Measurements from ENCODE around the gene GFRA3.
"Not testable (repeated sequence)": the region's sequence is repeated elsewhere in the genome, so short reads cannot be mapped to it uniquely, and the experiment has no call there.

The GFRA3 gene, protein sequence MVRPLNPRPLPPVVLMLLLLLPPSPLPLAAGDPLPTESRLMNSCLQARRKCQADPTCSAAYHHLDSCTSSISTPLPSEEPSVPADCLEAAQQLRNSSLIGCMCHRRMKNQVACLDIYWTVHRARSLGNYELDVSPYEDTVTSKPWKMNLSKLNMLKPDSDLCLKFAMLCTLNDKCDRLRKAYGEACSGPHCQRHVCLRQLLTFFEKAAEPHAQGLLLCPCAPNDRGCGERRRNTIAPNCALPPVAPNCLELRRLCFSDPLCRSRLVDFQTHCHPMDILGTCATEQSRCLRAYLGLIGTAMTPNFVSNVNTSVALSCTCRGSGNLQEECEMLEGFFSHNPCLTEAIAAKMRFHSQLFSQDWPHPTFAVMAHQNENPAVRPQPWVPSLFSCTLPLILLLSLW

DNA sequence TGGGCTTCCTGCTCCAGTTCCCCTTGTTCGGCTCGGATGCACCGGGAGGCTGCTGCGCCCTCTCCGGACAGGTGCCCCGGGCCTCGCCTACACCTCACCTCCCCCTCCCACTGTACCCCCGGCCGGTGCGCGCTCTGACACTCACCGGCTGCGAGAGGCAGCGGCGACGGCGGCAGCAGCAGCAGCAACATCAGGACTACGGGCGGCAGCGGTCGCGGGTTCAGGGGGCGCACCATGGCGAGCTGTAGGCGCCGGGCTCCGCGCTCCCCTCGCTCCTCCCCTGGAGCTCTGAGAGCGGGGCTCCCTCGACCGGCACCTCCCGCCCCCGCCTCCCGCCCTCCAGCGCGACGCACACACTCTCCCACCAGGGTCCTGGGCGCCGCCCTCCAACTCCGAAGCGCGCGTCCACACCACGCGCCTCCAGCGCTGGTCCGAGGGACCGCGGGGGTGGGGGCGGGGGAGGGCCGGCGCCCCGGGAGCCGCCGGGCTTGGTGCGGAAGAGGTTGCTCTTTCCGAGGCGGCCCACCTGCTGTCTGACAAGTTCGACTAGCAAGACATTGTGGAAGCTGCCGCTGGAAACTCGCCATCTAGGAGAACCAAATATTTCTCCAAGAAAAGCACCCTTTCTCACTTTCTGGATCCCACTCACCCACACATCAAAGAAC lies at the start of gene GFRA3:
Gene GFRA3 (minus strand): TSS at position 433 of the 665 bp plus-strand sequence. CDS start 197 bp downstream, at position 236.
- Histone ChIP-seq H3K36me3 (ENCODE audit: insufficient read depth, low read length) (no peaks in the 10 kb centered on the region), H3K4me1 (ENCODE audit: insufficient read depth, low read length) (peaks cover 4% of the 10 kb centered on the region), H3K9me3 (ENCODE audit: control insufficient read depth, insufficient read depth, low read length) (no peaks in the 10 kb centered on the region), H3K9ac (ENCODE audit: low read depth, low read length) (peak within 1 kb of the TSS; percentile 63; the same call in 1 of the 2 replicates)

GRCh38 chr5:138318211-138318610 lies 43.8 kb upstream of the GFRA3 start:
- not testable (repeated sequence) for H3K4me1 ChIP-seq (ENCODE audit: insufficient read depth, low read length); H3K36me3 ChIP-seq (ENCODE audit: insufficient read depth, low read length); H3K9me3 ChIP-seq (ENCODE audit: control insufficient read depth, insufficient read depth, low read length); H3K9ac ChIP-seq (ENCODE audit: low read depth, low read length)

DNA sequence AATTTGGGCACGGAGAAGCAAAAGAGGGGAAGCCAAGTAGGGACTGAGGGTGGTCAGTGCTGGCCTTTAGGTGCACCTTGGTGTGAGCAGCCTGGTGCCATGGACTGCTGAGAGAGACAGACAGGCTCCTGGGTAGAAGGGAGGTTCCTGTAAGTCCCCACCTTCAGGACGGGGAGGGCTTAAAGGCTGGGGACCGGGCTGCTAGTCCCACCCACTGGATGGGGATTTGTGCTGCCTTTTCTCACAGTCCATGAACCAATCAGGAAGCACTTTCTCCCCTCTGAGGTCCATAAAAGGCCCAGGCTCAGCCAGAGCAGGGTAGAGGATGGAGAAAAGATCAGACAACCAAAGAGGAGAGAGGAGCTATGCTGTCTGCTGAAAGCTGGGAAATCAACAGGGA lies 41.9 kb upstream of the GFRA3 start:
- Histone ChIP-seq H3K36me3 (ENCODE audit: insufficient read depth, low read length) (no peaks in the 10 kb centered on the region; the same call in 1 of the 2 replicates), H3K9me3 (ENCODE audit: control insufficient read depth, insufficient read depth, low read length) (no peaks in the 10 kb centered on the region), H3K4me1 (ENCODE audit: insufficient read depth, low read length) (no peaks in the 10 kb centered on the region), H3K9ac (ENCODE audit: low read depth, low read length) (no peak overlapping the region)

- H3K9ac ChIP-seq (ENCODE audit: low read depth, low read length): no peak overlapping the region
- H3K36me3 ChIP-seq (ENCODE audit: insufficient read depth, low read length): no peaks in the 10 kb centered on the region; the same call in 1 of the 2 replicates
- H3K9me3 ChIP-seq (ENCODE audit: control insufficient read depth, insufficient read depth, low read length): no peaks in the 10 kb centered on the region
- H3K4me1 ChIP-seq (ENCODE audit: insufficient read depth, low read length): no peaks in the 10 kb centered on the region
Observed at GRCh38 chr5:138315751-138316278, 41.4 kb upstream of the GFRA3 start.

DNA sequence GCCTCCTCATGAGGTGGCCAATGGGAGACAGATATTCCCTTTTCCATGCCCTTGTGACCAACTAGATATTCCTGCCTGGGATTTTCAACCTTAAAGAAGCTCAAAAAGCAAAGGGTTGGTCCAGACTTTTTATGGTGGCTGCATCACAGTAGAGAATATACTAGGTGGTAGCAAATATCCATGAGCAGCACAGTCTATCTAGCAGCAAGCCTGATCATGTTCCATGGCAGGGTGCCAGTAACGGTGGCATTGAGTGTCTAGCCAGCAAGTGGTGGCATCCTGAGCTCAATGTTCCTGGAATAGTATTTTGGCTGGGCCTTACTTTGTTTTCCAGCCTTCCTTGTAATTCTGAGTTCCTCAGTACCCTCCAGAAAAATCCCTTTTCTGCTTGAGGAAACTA lies 31.4 kb upstream of the GFRA3 start:
- no peaks in the 10 kb centered on the region for H3K4me1 ChIP-seq (ENCODE audit: insufficient read depth, low read length)
- H3K36me3 ChIP-seq (ENCODE audit: insufficient read depth, low read length): peaks cover 3% of the 10 kb centered on the region; the same call in 1 of the 2 replicates
- no peaks in the 10 kb centered on the region for H3K9me3 ChIP-seq (ENCODE audit: control insufficient read depth, insufficient read depth, low read length)
- no peak overlapping the region for H3K9ac ChIP-seq (ENCODE audit: low read depth, low read length)

DNA sequence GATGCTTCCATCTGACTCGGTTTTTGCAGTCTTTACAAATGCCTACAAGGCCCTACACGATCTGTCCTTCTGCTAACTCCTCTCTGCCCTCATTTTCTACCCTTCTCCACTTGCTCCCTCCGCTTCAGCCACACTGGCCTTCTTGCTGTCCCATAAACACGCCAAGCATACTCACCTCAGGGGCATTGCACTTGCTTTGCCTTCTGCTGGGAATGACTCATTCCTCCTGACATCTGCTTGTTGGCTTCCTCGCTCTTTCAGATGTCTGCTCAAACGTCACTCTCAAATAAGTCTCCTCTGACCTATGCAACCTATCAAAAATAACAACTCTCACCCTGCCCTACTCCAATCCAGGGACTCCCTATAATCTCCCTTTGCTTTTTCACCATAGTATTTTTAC lies 29.0 kb upstream of the GFRA3 start:
- 0 out of 2 replicates have a peak, but pooled peaks cover 3% of the 10 kb centered on the region for H3K36me3 ChIP-seq (ENCODE audit: insufficient read depth, low read length)
- no peaks in the 10 kb centered on the region for H3K4me1 ChIP-seq (ENCODE audit: insufficient read depth, low read length)
- H3K9ac ChIP-seq (ENCODE audit: low read depth, low read length): no peak overlapping the region
- no peaks in the 10 kb centered on the region for H3K9me3 ChIP-seq (ENCODE audit: control insufficient read depth, insufficient read depth, low read length)

GRCh38 chr5:138289296-138289695 lies 14.9 kb upstream of the GFRA3 start:
- Histone ChIP-seq H3K4me1 (ENCODE audit: insufficient read depth, low read length) (no peaks in the 10 kb centered on the region), H3K36me3 (ENCODE audit: insufficient read depth, low read length) (peaks cover 3% of the 10 kb centered on the region; the same call in 1 of the 2 replicates), H3K9ac (ENCODE audit: low read depth, low read length) (no peak overlapping the region), H3K9me3 (ENCODE audit: control insufficient read depth, insufficient read depth, low read length) (no peaks in the 10 kb centered on the region)

- H3K4me1 ChIP-seq (ENCODE audit: insufficient read depth, low read length): no peaks in the 10 kb centered on the region
- H3K9me3 ChIP-seq (ENCODE audit: control insufficient read depth, insufficient read depth, low read length): no peaks in the 10 kb centered on the region
- H3K9ac ChIP-seq (ENCODE audit: low read depth, low read length): no peak overlapping the region
- peaks cover 3% of the 10 kb centered on the region; the same call in 1 of the 2 replicates for H3K36me3 ChIP-seq (ENCODE audit: insufficient read depth, low read length)
Observed at GRCh38 chr5:138287246-138287645, 12.8 kb upstream of the GFRA3 start.

DNA sequence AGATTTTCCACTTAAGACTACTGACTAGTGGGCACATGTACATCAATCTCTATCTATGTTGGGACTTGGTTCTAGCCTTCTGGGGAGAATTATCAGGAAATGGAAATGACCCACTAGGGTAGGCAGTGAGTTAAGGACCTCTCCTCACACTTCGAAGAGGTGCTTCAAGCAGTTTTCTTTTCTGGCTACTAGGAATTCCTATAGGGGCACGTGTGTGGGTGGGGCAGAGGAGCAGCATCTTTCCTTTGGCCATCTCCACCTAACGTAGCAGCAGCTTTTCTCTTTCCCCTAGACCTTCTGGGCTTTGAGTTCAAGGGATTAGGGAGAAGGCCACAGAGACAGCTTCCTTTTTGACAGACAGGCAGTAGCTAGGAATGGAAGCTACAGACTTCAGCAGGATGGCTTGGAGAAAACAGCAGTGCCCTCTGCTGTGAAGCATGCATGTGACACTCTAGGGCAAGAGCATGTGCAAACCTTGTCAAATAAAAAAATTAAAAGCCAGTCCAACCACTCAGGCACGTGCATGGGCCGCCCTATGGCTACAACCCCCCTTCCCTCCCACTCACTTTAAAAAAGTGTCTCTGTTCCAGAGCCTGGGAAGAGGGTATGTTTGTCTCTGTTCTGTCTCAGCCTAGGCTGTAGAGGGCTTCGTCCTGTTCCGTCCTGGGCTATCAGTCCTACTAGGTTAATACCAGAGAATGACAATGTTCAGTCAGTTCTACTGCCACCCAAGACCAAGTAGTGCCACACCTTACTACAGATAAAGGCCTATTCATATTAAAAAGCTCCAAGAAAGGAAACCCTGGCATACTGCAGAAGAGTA lies 8.7 kb upstream of the GFRA3 start:
- Histone ChIP-seq H3K9ac (ENCODE audit: low read depth, low read length) (no peak overlapping the region), H3K36me3 (ENCODE audit: insufficient read depth, low read length) (peaks cover 3% of the 10 kb centered on the region; the same call in 1 of the 2 replicates), H3K9me3 (ENCODE audit: control insufficient read depth, insufficient read depth, low read length) (no peaks in the 10 kb centered on the region), H3K4me1 (ENCODE audit: insufficient read depth, low read length) (no peaks in the 10 kb centered on the region)

- H3K9me3 ChIP-seq (ENCODE audit: control insufficient read depth, insufficient read depth, low read length): no peaks in the 10 kb centered on the region
- H3K9ac ChIP-seq (ENCODE audit: low read depth, low read length): no peak overlapping the region
- no peaks in the 10 kb centered on the region for H3K4me1 ChIP-seq (ENCODE audit: insufficient read depth, low read length)
- no peaks in the 10 kb centered on the region for H3K36me3 ChIP-seq (ENCODE audit: insufficient read depth, low read length)
Observed at GRCh38 chr5:138280915-138281314, 6.5 kb upstream of the GFRA3 start.

DNA sequence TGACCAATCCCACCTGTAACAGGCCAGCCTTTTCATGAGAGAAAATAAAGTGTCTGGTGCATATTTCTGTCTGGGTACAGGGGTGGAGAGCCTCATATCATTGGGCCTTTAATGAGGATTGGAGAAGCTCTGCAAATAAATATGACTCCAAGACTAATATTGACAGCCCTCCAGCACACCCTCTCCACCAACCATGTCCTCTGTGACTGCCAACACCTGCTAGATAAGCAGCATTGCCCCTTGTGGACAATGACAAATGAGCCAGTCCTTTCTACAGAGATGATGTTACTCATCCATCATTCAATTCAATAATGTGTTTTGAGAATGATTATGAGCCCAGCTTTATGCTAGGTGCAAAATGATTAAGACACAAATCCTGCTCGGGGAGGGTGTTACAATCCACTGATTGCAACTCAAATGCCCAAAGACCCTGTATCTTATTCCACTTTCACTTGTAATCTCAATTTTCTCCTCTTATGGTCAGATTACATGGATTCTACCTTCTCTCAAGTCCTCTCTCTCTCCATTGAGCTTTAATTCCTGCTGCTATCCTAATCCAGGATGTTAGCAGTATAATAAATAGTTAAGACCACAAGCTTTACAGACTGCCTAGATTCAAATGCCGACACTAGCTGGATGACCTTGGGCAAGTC lies 2.1 kb upstream of the GFRA3 start:
- Histone ChIP-seq H3K4me1 (ENCODE audit: insufficient read depth, low read length) (peaks cover 4% of the 10 kb centered on the region), H3K36me3 (ENCODE audit: insufficient read depth, low read length) (no peaks in the 10 kb centered on the region), H3K9me3 (ENCODE audit: control insufficient read depth, insufficient read depth, low read length) (no peaks in the 10 kb centered on the region), H3K9ac (ENCODE audit: low read depth, low read length) (no peak overlapping the region)

DNA sequence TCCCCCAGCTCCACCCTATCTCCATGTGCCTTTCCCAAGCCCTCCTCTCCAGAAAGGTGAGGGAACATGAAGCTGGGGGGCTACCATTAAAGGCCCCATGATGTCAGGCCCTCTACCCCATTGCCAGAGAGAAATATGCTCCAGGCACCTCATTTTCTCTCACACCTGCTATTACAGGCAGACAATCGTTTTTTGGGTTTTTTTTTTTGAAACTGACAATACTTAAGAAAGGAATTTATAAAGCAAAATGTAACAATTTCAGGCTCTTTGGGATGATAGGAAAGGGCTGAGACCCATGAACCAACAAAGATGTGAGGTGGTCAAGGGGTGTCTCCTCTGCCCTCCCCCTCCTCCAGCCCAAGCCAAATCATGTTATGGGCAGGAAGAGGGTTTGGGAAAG lies 1.5 kb upstream of the GFRA3 start:
- Histone ChIP-seq H3K9me3 (ENCODE audit: control insufficient read depth, insufficient read depth, low read length) (no peaks in the 10 kb centered on the region), H3K36me3 (ENCODE audit: insufficient read depth, low read length) (no peaks in the 10 kb centered on the region), H3K9ac (ENCODE audit: low read depth, low read length) (no peak overlapping the region), H3K4me1 (ENCODE audit: insufficient read depth, low read length) (peaks cover 4% of the 10 kb centered on the region)

- no peaks in the 10 kb centered on the region for H3K9me3 ChIP-seq (ENCODE audit: control insufficient read depth, insufficient read depth, low read length)
- H3K9ac ChIP-seq (ENCODE audit: low read depth, low read length): no peak overlapping the region
- H3K36me3 ChIP-seq (ENCODE audit: insufficient read depth, low read length): no peaks in the 10 kb centered on the region
- H3K4me1 ChIP-seq (ENCODE audit: insufficient read depth, low read length): peaks cover 4% of the 10 kb centered on the region
Observed at GRCh38 chr5:138275379-138275782, 960 bp upstream of the GFRA3 start.

DNA sequence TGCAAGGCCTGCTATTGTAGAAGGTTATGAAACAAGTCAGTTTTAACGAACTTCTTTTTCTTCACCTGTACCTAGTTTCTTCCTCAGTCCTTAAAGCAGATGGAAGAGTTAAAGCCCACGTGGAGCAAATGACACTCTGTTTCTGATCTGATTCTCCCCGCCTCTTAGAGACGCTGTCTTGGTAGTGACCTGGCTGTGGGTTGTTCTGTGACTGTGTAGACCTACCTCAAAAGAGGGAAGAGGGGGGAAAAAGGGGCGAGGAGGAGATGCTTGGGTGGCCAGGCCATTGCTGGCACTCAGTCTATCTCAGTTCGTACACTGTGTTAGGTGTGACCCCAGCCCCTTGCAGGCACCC lies 610 bp downstream of the GFRA3 start:
- H3K9ac ChIP-seq (ENCODE audit: low read depth, low read length): peak overlapping the region; percentile 63; the same call in 1 of the 2 replicates
- H3K4me1 ChIP-seq (ENCODE audit: insufficient read depth, low read length): peaks cover 4% of the 10 kb centered on the region
- no peaks in the 10 kb centered on the region for H3K9me3 ChIP-seq (ENCODE audit: control insufficient read depth, insufficient read depth, low read length)
- H3K36me3 ChIP-seq (ENCODE audit: insufficient read depth, low read length): no peaks in the 10 kb centered on the region
